ENCODE results near the gene HBZ. TPM values are rescaled to one million over a fixed set of nuclear protein-coding genes. Genes with fewer than 3 reads are reported as not detected.

The HBZ gene
- total RNA-seq, 2 experiments from 2014 or later = not detected

DNA sequence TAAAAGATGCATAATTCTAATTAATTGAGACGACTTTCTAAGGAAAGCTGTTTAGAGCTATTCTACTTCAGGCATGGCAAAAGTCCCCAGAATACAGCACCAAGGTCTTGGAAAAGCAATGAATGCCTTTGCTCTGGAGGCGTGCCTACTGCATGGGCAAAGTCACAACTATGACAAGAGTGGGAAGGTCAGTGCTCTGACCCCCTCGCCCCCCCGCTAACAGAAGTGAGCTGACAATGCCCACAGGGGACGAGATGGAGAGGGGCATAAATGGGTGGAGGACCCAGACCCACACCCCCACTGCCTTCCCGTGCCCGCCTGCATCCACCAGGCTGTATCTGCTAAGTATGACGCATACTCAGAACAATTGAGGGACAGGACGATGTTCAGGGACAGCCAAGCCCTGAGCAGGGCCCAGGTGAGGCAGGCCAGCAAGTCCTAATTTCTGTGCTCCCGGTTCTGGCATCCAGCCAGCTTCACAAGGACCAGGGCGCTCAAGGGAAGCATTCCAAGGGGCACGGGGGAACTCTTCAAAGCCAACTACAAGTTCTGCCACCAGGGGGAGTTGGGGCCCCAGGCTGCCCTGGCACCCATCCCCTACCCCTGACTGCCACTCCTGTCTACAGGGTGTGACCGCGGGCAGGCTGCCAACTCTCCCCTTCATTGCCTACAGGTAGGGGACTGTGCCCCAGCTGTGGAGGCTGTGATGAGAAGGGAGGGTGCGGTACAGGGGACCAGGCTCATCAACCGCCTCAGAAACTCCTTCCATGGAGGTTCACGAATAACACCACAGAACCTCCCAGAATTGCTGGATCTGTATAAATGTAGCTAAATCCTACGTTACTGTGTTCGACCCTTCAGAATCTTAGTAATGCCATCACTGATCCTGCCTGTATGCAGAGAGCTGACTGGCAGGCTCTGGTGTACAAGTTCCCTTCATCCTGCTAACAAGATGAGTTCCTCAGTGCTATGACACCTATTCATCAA is 34.8 kb upstream of the HBZ start:
- Histone ChIP-seq H2AFZ (ENCODE audit: low read length) (no peak overlapping the region), H3K27ac (ENCODE audit: low read depth, low read length, poor library complexity, severe bottlenecking) (no peak overlapping the region), H3K4me2 (ENCODE audit: low read length) (no peak overlapping the region), H3K36me3 (ENCODE audit: insufficient read depth, low read length) (peaks cover 41% of the 10 kb centered on the region), H3K9me3 (ENCODE audit: low read length) (no peaks in the 10 kb centered on the region), H3K9me2 (ENCODE audit: insufficient read depth, low read length) (no peaks in the 10 kb centered on the region), H4K20me1 (ENCODE audit: insufficient read depth, low read length) (no peaks in the 10 kb centered on the region; the same call in 1 of the 2 replicates), H3K4me3 (ENCODE audit: low read depth, low read length, poor library complexity, severe bottlenecking) (no peak overlapping the region), H3K79me2 (ENCODE audit: insufficient read depth, low read depth, low read length) (no peaks in the 10 kb centered on the region), H3K4me1 (ENCODE audit: insufficient read depth, low read length, poor library complexity, severe bottlenecking) (no peaks in the 10 kb centered on the region)
- DNase-seq (ENCODE audit: low spot score) = peak; percentile 71
- BruUV-seq (replicated peaks) = no TSS peak
- TF ChIP-seq, protein P1, sequence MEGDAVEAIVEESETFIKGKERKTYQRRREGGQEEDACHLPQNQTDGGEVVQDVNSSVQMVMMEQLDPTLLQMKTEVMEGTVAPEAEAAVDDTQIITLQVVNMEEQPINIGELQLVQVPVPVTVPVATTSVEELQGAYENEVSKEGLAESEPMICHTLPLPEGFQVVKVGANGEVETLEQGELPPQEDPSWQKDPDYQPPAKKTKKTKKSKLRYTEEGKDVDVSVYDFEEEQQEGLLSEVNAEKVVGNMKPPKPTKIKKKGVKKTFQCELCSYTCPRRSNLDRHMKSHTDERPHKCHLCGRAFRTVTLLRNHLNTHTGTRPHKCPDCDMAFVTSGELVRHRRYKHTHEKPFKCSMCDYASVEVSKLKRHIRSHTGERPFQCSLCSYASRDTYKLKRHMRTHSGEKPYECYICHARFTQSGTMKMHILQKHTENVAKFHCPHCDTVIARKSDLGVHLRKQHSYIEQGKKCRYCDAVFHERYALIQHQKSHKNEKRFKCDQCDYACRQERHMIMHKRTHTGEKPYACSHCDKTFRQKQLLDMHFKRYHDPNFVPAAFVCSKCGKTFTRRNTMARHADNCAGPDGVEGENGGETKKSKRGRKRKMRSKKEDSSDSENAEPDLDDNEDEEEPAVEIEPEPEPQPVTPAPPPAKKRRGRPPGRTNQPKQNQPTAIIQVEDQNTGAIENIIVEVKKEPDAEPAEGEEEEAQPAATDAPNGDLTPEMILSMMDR (conservative IDR thresholded peaks at IDR 0.05; ENCODE audit: low read length) = peak; percentile 85
- TF ChIP-seq EZH2phosphoT487 (IDR thresholded peaks at IDR 0.05; ENCODE audit: borderline replicate concordance, low read depth, low read length) = no peak
- intact Hi-C loops (cut with micrococcal nuclease; ENCODE audit: unreplicated experiment) = loop anchor here (1.0 kb wide), 1 partner anchor 64 kb away; no protein-coding TSS in a partner anchor
- ChIA-PET POLR2A (interaction anchor here (0.6 to 1.1 kb wide), 2 partner anchors 15 to 70 kb away, joined by 3 to 4 read pairs; no protein-coding TSS in a partner anchor), CTCF (ENCODE audit: unreplicated experiment) (no interaction called here)

DNA sequence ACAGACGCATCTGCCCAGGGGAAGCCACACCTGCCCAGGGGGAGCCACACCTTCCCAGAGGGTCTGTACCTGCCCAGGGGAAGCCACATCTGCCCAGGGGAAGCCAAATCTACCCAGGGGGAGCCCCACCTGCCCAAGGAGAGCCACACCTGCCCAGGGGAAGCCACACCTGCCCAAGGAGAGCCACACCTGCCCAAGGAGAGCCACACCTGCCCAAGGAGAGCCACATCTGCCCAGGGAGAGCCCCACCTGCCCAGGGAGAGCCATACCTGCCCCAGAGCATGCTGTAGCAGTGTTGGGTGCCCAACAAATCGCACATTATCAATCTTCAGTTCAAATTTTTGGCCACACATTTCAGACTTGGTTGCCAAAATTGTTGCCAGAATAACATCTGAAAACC is 33.6 kb upstream of the HBZ start:
- intact Hi-C loops (cut with micrococcal nuclease; ENCODE audit: unreplicated experiment) = no loop called here
- BruUV-seq (replicated peaks) = no TSS peak
- Histone ChIP-seq H3K9me3 (ENCODE audit: low read length) (no peaks in the 10 kb centered on the region), H3K9me2 (ENCODE audit: insufficient read depth, low read length) (no peaks in the 10 kb centered on the region), H4K20me1 (ENCODE audit: insufficient read depth, low read length) (no peaks in the 10 kb centered on the region; the same call in 1 of the 2 replicates), H3K27ac (ENCODE audit: low read depth, low read length, poor library complexity, severe bottlenecking) (no peak overlapping the region), H3K36me3 (ENCODE audit: insufficient read depth, low read length) (peaks cover 40% of the 10 kb centered on the region), H3K79me2 (ENCODE audit: insufficient read depth, low read depth, low read length) (no peaks in the 10 kb centered on the region), H2AFZ (ENCODE audit: low read length) (no peak overlapping the region), H3K4me2 (ENCODE audit: low read length) (no peak overlapping the region), H3K4me3 (ENCODE audit: low read depth, low read length, poor library complexity, severe bottlenecking) (no peak overlapping the region), H3K4me1 (ENCODE audit: insufficient read depth, low read length, poor library complexity, severe bottlenecking) (no peaks in the 10 kb centered on the region)
- CTCF ChIA-PET (ENCODE audit: unreplicated experiment) = no interaction called here
- POLR2A ChIA-PET = interaction anchor here (1.1 kb wide), 1 partner anchor 14 kb away, joined by 3 read pairs; no protein-coding TSS in a partner anchor
- no peak for TF ChIP-seq EZH2phosphoT487 (IDR thresholded peaks at IDR 0.05; ENCODE audit: borderline replicate concordance, low read depth, low read length)
- TF ChIP-seq, protein P1 (conservative IDR thresholded peaks at IDR 0.05; ENCODE audit: low read length) = no peak
- DNase-seq (ENCODE audit: low spot score) = no peak

DNA sequence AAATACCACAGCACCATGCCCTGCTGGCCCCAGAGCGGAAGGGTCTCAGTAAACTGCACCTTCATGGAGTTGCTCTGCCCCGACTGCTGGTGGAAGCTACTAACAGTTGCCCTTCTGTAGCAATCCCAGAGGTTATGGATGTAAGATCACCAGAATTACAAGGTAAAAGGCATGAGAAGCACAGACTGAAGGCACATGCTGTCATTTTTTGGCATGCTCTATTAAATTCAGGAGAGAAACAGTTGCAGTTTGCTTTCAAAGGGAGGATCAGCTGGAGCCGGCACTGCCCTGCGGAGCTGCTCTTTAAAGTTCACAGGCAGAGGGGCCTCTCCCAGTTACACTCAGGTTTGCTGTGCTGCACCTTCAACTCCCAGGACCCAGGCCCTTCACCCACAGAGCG is 33.1 kb upstream of the HBZ start:
- Histone ChIP-seq H3K36me3 (ENCODE audit: insufficient read depth, low read length) (peaks cover 38% of the 10 kb centered on the region), H3K4me2 (ENCODE audit: low read length) (no peak overlapping the region), H3K79me2 (ENCODE audit: insufficient read depth, low read depth, low read length) (no peaks in the 10 kb centered on the region), H3K27ac (ENCODE audit: low read depth, low read length, poor library complexity, severe bottlenecking) (no peak overlapping the region), H3K9me2 (ENCODE audit: insufficient read depth, low read length) (no peaks in the 10 kb centered on the region), H3K4me1 (ENCODE audit: insufficient read depth, low read length, poor library complexity, severe bottlenecking) (no peaks in the 10 kb centered on the region), H3K9me3 (ENCODE audit: low read length) (no peaks in the 10 kb centered on the region), H2AFZ (ENCODE audit: low read length) (no peak overlapping the region), H4K20me1 (ENCODE audit: insufficient read depth, low read length) (no peaks in the 10 kb centered on the region; the same call in 1 of the 2 replicates), H3K4me3 (ENCODE audit: low read depth, low read length, poor library complexity, severe bottlenecking) (no peak overlapping the region)
- ChIA-PET POLR2A (no interaction called here), CTCF (ENCODE audit: unreplicated experiment) (no interaction called here)
- BruUV-seq (replicated peaks) = no TSS peak
- TF ChIP-seq, protein P1 (conservative IDR thresholded peaks at IDR 0.05; ENCODE audit: low read length) = no peak
- intact Hi-C loops (cut with micrococcal nuclease; ENCODE audit: unreplicated experiment) = no loop called here
- no peak for DNase-seq (ENCODE audit: low spot score)

Measured in OCI-LY7 (cell line).